Sigmoid colon (tissue), 3 donors: ENCODE measurements around the gene PDE1C.

Experiments
- CTCF ChIP-seq, 4 experiments: fragments of 450-650 bp in 3 of 4; fragments of 200-600 bp in 1 of 4; IDR thresholded peaks; one replicate each; pipeline ENCODE4 v1.5.1; 2016 to 2019; ENCODE audit warnings: antibody characterized with exemption in 4 of 4, mild to moderate bottlenecking in 3 of 4, moderate library complexity in 2 of 4
- POLR2A ChIP-seq, 2 donors: fragments of 450-650 bp; IDR thresholded peaks; one replicate each; pipeline ENCODE4 v1.6.1; 2016; ENCODE audit warnings: antibody characterized with exemption in 2 of 2, mild to moderate bottlenecking in 2 of 2, moderate library complexity in 2 of 2

GRCh38 chr7:32042900-32043299 is 27.3 kb downstream of the PDE1C start:
- TF ChIP-seq CTCF (IDR thresholded peaks at IDR 0.05) (no peak), POLR2A (IDR thresholded peaks at IDR 0.05) (no peak)
